Upper lobe of left lung (tissue), 6 donors: Measurements from ENCODE around the gene IFI6. TPM values are rescaled to one million over a fixed set of nuclear protein-coding genes. Genes with fewer than 3 reads are reported as not detected.

Source experiments
- ATAC-seq, 2 donors: fragments of 200-7000 bp; cut with Tn5 transposase; one replicate each; pipeline ENCODE4 v1.9.1; 2022; ENCODE audit warnings: mild to moderate bottlenecking in 2 of 2, moderate library complexity in 2 of 2; ENCODE audit not compliant: low FRiP score in 2 of 2
- DNase-seq, 2 donors: peaks; one replicate each; pipeline ENCODE4 v3.0.0-alpha.2; 2019 to 2020
- H3K27ac ChIP-seq, 4 donors: fragments of 200-600 bp; sonication (generic); one replicate each; pipeline ENCODE4 v1.5.1; 2016 to 2019
- H3K27me3 ChIP-seq, 4 donors: fragments of 200-600 bp; sonication (generic); one replicate each; pipeline ENCODE4 v1.5.1; 2017 to 2019
- H3K36me3 ChIP-seq, 4 donors: fragments of 200-600 bp; sonication (generic); one replicate each; pipeline ENCODE4 v1.5.1; 2016 to 2019
- H3K4me1 ChIP-seq, 4 donors: fragments of 200-600 bp; sonication (generic); one replicate each; pipeline ENCODE4 v1.5.1; 2018 to 2019
- H3K4me3 ChIP-seq, 4 donors: fragments of 200-600 bp; sonication (generic); one replicate each; pipeline ENCODE4 v1.5.1; 2017 to 2019; ENCODE audit warnings: mild to moderate bottlenecking in 2 of 4, moderate library complexity in 1 of 4
- H3K9me3 ChIP-seq, 4 donors: fragments of 200-600 bp; sonication (generic); one replicate each; pipeline ENCODE4 v1.5.1; 2018 to 2019
- CTCF ChIP-seq, 6 experiments: fragments of 450-650 bp in 4 of 6; fragments of 200-600 bp in 2 of 6; sonication (generic) in 2 of 6; IDR thresholded peaks; one replicate each; pipeline ENCODE4 v1.5.1; 2016 to 2019; ENCODE audit warnings: antibody characterized with exemption in 6 of 6
- EP300 ChIP-seq, 4 donors: sonication (generic); formaldehyde crosslinking; IDR thresholded peaks; one replicate each; pipeline ENCODE4 v1.5.1; 2017; ENCODE audit warnings: antibody characterized with exemption in 4 of 4, control low read depth in 2 of 4
- POLR2A ChIP-seq, 4 donors: fragments of 450-650 bp; IDR thresholded peaks; one replicate each; pipeline ENCODE4 v1.5.1; 2016 to 2017; ENCODE audit warnings: antibody characterized with exemption in 4 of 4, mild to moderate bottlenecking in 2 of 4
- POLR2AphosphoS5 ChIP-seq, 2 donors: sonication (generic); formaldehyde crosslinking; IDR thresholded peaks; one replicate each; pipeline ENCODE4 v1.5.1; 2017; ENCODE audit warnings: antibody characterized with exemption in 2 of 2
- WGBS, 2 donors: methylation state at CpG; one replicate each; pipeline ENCODE4 v1.1.5; 2017 to 2018; 5-methylcytosine and 5-hydroxymethylcytosine counted together
- total RNA-seq, 6 donors: library from RNA; depleted of rRNA in 4 of 6; stranded (reverse); fragments of >200 nt in 4 of 6; gene quantifications; one replicate each; pipeline versions ENCODE4 v1.1.0 to v1.2.1, GENCODE V29; 2016 to 2021
- donor health status: DM: no; HTN: no; CAD: no; lungs with moderate emphysema.
- donor health status: DM: no; HTN: yes; CAD: no; lungs with severe emphysema.

IFI6 gene
- total RNA-seq, 6 donors from 2014 or later = 43.0 to 436 (median 277) TPM

GRCh38 chr1:27638805-27639204 lies 33.2 kb downstream of the IFI6 start:
- Histone ChIP-seq H3K27ac (no peak overlapping the region), H3K9me3 (no peaks in the 10 kb centered on the region), H3K4me3 (no peak overlapping the region), H3K27me3 (no peaks in the 10 kb centered on the region), H3K4me1 (peaks cover 15 to 36% (median 26%) of the 10 kb centered on the region in 4 donors), H3K36me3 (no peaks in the 10 kb centered on the region)
- TF ChIP-seq CTCF (IDR thresholded peaks at IDR 0.05) (no peak), POLR2AphosphoS5 (IDR thresholded peaks at IDR 0.05) (no peak), EP300 (IDR thresholded peaks at IDR 0.05) (no peak), POLR2A (IDR thresholded peaks at IDR 0.05) (no peak)
- DNase-seq (no peak), ATAC-seq (no peak)
- WGBS, 2 donors = 91 to 97% methylated on average over 2 of the region's 2 CpGs

DNA sequence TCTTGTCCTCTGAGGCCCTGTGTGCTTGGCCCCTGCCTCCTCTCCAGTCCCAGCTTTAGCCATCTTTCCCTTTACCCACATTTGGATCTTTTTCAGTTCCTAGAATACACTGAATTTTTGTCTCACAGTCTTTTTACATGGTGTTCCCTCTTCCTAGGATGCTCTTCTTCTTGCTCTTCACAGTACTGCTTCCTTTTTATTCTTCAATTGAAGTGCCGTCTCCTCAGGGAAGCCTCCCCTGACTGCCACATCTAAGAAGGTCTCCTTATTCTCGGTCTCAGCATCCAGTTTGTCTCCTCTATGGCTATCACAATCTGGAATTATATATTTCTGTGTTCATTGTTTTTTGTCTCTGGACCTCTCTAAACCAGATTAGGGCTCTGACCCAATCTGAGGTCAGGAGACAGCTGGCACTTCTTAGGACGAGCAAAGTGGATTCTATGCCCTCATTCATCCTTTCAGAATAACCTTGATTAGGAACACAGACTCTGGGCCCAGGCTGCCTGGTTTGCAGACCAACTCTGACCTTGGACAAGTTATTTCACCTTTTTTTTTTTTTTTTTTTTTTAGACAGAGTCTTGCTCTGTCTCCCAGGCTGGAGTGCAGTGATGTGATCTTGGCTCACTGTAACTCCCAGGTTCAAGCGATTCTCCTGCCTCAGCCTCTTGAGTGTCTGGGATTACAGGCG lies 33.8 kb downstream of the IFI6 start:
- Histone ChIP-seq H3K27me3 (no peaks in the 10 kb centered on the region), H3K27ac (peak overlapping the region in 1 of 4 donors; percentile 3), H3K4me3 (no peak overlapping the region), H3K36me3 (no peaks in the 10 kb centered on the region), H3K4me1 (peaks cover 18 to 39% (median 31%) of the 10 kb centered on the region in 4 donors), H3K9me3 (no peaks in the 10 kb centered on the region)
- WGBS, 2 donors = 79% methylated on average over 5 of the region's 5 CpGs
- DNase-seq (no peak), ATAC-seq (no peak)
- TF ChIP-seq EP300 (IDR thresholded peaks at IDR 0.05) (no peak), POLR2A (IDR thresholded peaks at IDR 0.05) (no peak)

DNA sequence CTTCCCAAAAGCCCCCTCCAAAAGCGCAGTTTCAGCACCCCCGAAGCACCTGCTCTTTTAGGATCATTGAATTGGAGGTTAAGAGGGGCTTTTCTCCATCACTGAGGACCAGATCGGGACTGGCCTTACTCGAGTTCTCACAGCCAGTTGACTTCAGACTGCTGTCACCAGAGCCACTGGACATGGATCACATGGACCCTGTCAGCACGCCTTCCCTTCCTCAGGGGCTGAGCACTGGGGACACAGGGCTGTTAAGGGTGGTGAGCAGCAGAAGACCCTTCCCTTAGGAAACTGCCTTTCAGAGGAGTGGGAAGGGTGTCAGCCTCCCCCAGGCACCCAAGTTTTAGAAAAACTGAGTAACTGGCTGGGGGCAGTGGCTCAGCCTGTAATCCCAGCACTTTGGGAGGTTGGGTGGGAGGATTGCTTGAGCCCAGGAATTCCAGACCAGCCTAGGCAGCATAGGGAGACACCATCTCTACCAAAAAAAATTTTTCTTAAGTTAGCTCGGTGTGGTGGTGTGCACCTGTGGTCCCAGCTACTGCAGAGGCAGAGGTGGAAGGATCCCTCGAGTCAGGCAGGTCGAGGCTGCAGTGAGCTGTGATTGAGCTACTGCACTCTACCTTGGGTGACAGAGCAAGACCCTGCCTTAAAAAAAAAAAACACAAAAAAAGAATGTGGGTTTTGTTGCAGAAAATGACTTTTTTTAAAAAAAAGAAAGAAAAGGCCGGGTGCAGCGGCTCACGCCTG lies 36.4 kb downstream of the IFI6 start:
- Histone ChIP-seq H3K27me3 (no peaks in the 10 kb centered on the region), H3K27ac (peak overlapping the region; percentile 92 to 98 (median 95)), H3K4me1 (peaks cover 37 to 63% (median 53%) of the 10 kb centered on the region in 4 donors), H3K4me3 (peak overlapping the region in 3 of 4 donors; percentile 40 to 54 (median 54)), H3K36me3 (no peaks in the 10 kb centered on the region), H3K9me3 (no peaks in the 10 kb centered on the region)
- ATAC-seq = no peak
- no peak for TF ChIP-seq CTCF (IDR thresholded peaks at IDR 0.05)
- no peak for TF ChIP-seq POLR2AphosphoS5 (IDR thresholded peaks at IDR 0.05)
- no peak for TF ChIP-seq POLR2A (IDR thresholded peaks at IDR 0.05)
- no peak for TF ChIP-seq EP300 (IDR thresholded peaks at IDR 0.05)
- no peak for DNase-seq
- WGBS, 2 donors = 82 to 83% methylated on average over 9 to 11 of the region's 11 CpGs

DNA sequence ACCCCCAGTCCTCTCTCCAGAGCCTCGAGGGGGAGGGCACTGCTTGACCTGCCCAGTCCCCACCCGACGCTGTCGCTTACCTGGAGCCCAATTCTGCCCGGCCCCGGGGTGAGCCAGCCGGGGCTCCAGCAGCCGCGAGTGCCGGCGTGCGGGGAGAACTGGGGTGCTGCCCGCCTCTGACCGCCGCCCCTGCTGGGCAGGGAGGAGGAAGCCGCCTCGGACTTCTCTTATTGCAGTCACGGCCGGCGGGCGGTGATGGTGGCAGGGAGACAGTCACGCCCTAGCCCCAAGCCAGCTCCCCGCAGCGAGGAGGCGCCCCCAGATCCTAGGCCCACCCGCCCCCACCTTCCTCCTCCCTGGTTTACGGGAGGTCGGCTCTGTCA lies 37.0 kb downstream of the IFI6 start, which contains the start of gene FGR:
Gene FGR, minus strand, starts transcription at position 201 of the 383 bp plus-strand sequence. CDS start 11,269 bp downstream, outside the sequence.
- 23 to 24% methylated on average over 11 to 27 of the region's 28 CpGs for WGBS, 2 donors
- ATAC-seq = peak; percentile 26 to 61

More for the DNA sequence above, 37.0 kb downstream of the IFI6 start, which contains the start of gene FGR:
- peak within 1 kb of the TSS; percentile 92 to 98 (median 95) for H3K27ac ChIP-seq
- peak; percentile 67 to 90 for DNase-seq
- TF ChIP-seq CTCF (IDR thresholded peaks at IDR 0.05) = peak in 3 of 6 experiments; percentile 17 to 54 (median 39)
- TF ChIP-seq EP300 (IDR thresholded peaks at IDR 0.05) = no peak
- peak; percentile 6 to 24 for TF ChIP-seq POLR2AphosphoS5 (IDR thresholded peaks at IDR 0.05)
- peak in 2 of 4 donors; percentile 71 to 80 for TF ChIP-seq POLR2A (IDR thresholded peaks at IDR 0.05)
- H3K4me3 ChIP-seq = peak within 1 kb of the TSS; percentile 40 to 60 (median 54)
- peaks cover 43 to 69% (median 59%) of the 10 kb centered on the region in 4 donors for H3K4me1 ChIP-seq
- H3K36me3 ChIP-seq = no peaks in the 10 kb centered on the region
- no peaks in the 10 kb centered on the region for H3K27me3 ChIP-seq
- no peaks in the 10 kb centered on the region for H3K9me3 ChIP-seq
